PFSK-1 (cell line): ENCODE results near the gene ABCC8.

Source experiments
- FOXP2 ChIP-seq: optimal IDR thresholded peaks from 2 replicates; pipeline ENCODE3; 2011; ENCODE audit warnings: borderline replicate concordance, control low read depth, inconsistent platforms; ENCODE audit not compliant: insufficient read depth; ENCODE audit errors: extremely low read length, extremely low read depth
- POLR2AphosphoS5 ChIP-seq: IDR thresholded peaks from 2 replicates; pipeline ENCODE4 v1.6.1; 2012; ENCODE audit warnings: low read depth, mild to moderate bottlenecking, control low read depth, low read length, moderate library complexity
- SIN3A ChIP-seq: IDR thresholded peaks from 2 replicates; pipeline ENCODE4 v1.6.1; 2012; ENCODE audit warnings: mild to moderate bottlenecking, low read length, moderate library complexity, borderline replicate concordance; ENCODE audit not compliant: insufficient read depth
- TAF1 ChIP-seq: IDR thresholded peaks from 2 replicates; pipeline ENCODE4 v1.6.1; 2012; ENCODE audit warnings: low read length, control low read depth, borderline replicate concordance; ENCODE audit not compliant: insufficient read depth
- TF ChIP-seq, protein P1 (sequence below), 2 experiments: IDR thresholded peaks; 2 replicates each; pipeline versions ENCODE4 v1.6.1 to v1.8.0; 2011 to 2012; ENCODE audit warnings: low read depth in 2 of 2, low read length in 2 of 2, control low read depth in 1 of 2, inconsistent platforms in 1 of 2, mild to moderate bottlenecking in 1 of 2, moderate library complexity in 1 of 2; ENCODE audit not compliant: insufficient read depth in 1 of 2

The ABCC8 gene

DNA sequence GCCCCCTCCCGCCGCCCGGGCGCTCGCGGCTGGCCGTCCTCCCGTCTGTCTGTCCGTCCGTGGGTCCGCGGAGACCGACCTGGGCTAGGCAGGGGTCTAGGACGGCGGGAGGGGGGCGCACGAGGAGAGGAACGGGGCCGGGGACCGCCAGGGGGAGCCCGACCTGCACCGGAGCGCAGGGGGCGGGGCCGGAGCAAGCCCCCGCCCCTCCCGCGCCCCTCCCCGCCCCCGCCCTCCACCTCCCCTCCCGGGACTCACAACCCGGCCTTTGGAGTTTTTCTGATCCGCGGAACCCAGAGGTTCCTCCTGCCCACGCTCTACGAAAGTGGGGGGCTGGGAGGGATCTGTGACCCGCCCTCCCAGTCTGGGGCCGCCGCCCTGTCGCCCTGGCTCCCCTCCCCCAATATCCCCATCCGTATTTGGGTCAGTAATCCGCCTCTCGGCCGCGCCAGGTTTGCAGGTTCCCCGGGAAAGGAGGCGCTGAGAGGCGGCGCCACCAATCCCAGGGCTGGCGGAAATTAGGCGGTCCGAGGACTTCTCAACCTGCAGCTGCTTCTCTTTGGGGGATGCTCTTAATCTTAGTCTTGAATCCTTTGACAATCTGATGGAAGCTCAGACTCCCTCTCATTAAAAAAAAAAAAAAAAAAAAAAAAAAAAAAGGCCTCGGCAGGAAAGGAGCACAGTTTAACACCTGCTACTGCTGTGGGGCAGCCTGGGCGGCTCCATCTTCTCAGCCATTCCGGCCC is 87.3 kb downstream of the ABCC8 start:
- no peak for TF ChIP-seq SIN3A
- TF ChIP-seq POLR2AphosphoS5 = no peak
- TF ChIP-seq, protein P1, sequence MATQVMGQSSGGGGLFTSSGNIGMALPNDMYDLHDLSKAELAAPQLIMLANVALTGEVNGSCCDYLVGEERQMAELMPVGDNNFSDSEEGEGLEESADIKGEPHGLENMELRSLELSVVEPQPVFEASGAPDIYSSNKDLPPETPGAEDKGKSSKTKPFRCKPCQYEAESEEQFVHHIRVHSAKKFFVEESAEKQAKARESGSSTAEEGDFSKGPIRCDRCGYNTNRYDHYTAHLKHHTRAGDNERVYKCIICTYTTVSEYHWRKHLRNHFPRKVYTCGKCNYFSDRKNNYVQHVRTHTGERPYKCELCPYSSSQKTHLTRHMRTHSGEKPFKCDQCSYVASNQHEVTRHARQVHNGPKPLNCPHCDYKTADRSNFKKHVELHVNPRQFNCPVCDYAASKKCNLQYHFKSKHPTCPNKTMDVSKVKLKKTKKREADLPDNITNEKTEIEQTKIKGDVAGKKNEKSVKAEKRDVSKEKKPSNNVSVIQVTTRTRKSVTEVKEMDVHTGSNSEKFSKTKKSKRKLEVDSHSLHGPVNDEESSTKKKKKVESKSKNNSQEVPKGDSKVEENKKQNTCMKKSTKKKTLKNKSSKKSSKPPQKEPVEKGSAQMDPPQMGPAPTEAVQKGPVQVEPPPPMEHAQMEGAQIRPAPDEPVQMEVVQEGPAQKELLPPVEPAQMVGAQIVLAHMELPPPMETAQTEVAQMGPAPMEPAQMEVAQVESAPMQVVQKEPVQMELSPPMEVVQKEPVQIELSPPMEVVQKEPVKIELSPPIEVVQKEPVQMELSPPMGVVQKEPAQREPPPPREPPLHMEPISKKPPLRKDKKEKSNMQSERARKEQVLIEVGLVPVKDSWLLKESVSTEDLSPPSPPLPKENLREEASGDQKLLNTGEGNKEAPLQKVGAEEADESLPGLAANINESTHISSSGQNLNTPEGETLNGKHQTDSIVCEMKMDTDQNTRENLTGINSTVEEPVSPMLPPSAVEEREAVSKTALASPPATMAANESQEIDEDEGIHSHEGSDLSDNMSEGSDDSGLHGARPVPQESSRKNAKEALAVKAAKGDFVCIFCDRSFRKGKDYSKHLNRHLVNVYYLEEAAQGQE (IDR thresholded peaks at IDR 0.05; ENCODE audit: insufficient read depth in 1 of 2, low read depth in 2 of 2, low read length in 2 of 2) = no peak
- TF ChIP-seq FOXP2 = no peak
- no peak for TF ChIP-seq TAF1

DNA sequence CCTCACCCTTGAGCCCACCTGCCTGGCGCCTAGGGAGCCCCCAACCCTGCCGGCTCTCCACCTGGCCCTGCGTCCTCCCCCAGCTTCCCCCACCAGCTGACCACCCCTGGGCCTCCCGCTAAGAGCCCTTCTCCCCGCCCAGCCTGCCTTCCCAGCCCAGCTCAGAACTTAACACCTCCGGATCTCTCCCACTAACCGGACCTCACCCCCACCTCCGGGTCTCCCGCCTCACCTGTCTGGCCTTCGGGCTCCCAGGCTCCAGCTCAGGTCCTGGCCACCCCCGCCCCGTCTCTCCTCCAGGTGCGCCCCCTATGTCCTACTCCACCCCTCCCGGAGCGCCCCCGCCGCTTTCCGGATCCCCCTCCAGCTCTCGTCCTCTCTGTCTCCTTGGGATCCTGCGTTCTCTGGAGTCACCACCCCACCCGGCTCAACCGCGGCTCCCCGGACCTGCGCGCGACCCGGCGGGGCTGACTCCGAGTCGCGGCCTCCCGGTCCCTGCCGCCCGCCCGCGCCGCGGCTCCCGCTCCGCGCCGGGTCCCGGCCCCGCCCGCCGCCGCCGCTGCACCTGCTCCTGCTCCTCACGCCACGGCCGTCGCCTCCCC is 87.9 kb downstream of the ABCC8 start, which contains the start of gene KCNJ11:
KCNJ11 (minus strand) TSS at position 51 of the 602 bp plus-strand sequence. CDS start 568 bp downstream, outside the sequence.
- TF ChIP-seq SIN3A = no peak
- TF ChIP-seq POLR2AphosphoS5 = no peak
- TF ChIP-seq FOXP2 = no peak
- TF ChIP-seq, protein P1 (IDR thresholded peaks at IDR 0.05; ENCODE audit: insufficient read depth in 1 of 2, low read depth in 2 of 2, low read length in 2 of 2) = no peak
- TF ChIP-seq TAF1 = no peak

DNA sequence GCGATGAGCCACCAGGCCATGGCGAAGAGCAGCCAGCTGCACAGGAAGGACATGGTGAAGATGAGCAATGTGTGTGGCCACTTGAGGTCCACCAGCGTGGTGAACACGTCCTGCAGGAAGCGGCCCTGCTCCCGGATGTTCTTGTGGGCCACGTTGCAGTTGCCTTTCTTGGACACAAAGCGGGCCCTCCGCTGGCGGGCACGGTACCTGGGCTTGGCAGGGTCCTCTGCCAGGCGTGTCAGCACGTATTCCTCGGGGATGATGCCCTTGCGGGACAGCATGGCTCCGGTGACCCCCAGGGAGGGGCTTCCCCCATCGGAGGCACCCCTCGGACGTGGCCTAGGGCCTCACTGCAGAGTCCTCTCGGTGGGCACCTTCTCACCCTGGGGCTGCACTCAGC is 88.8 kb downstream of the ABCC8 start:
- TF ChIP-seq FOXP2 = no peak
- TF ChIP-seq, protein P1 (IDR thresholded peaks at IDR 0.05; ENCODE audit: insufficient read depth in 1 of 2, low read depth in 2 of 2, low read length in 2 of 2) = no peak
- no peak for TF ChIP-seq SIN3A
- TF ChIP-seq TAF1 = no peak
- TF ChIP-seq POLR2AphosphoS5 = no peak

DNA sequence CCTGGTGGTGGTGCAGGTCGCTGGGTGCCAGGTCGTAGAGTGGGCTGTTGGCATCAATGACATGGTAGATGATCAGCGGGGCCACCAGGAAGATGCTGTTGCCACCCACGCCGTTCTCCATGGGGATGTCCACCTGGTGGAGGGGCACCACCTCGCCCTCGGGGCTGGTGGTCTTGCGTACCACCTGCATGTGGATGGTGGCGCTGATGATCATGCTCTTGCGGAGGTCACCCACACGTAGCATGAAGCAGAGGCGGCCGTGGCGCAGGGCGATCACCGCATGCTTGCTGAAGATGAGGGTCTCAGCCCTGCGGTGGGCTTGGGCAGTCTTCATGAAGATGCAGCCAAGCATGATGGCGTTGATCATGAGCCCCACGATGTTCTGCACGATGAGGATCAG is 89.4 kb downstream of the ABCC8 start:
- TF ChIP-seq, protein P1 (IDR thresholded peaks at IDR 0.05; ENCODE audit: insufficient read depth in 1 of 2, low read depth in 2 of 2, low read length in 2 of 2) = no peak
- no peak for TF ChIP-seq SIN3A
- no peak for TF ChIP-seq FOXP2
- no peak for TF ChIP-seq TAF1
- TF ChIP-seq POLR2AphosphoS5 = no peak
